K562 (cell line): ENCODE results near the gene C12orf60. TPM values are rescaled to one million over a fixed set of nuclear protein-coding genes. Genes with fewer than 3 reads are reported as not detected.

Experiments used
- ATAC-seq: fragments of 200-7000 bp; cut with Tn5 transposase; 3 replicates; pipeline ENCODE4 v1.9.1; 2020; ENCODE audit warnings: moderate library complexity
- BruUV-seq: library from RNA; stranded (reverse); fragments of 400-500 nt; replicated peaks from 2 replicates; lab custom pipeline; 2021; lab: Mats Ljungman, UMichigan
- CTCF ChIA-PET: fragments of 300-600 bp; formaldehyde crosslinking; extraction: SDS; loops from one replicate; lab custom pipeline; 2021; ENCODE audit warnings: low intra/inter-chr PET ratio; lab: Yijun Ruan, JAX
- POLR2A ChIA-PET: fragments of 300-600, 350-650 bp; sonication (Branson Sonifier 250); formaldehyde crosslinking; extraction: SDS; loops from one replicate; lab custom pipeline; 2021; ENCODE audit warnings: antibody characterized with exemption, inconsistent platforms; lab: Yijun Ruan, JAX
- DNase-seq, 4 experiments: peaks; one replicate each; pipeline versions ENCODE4 v3.0.0 to v3.0.0-alpha.2; 2011 to 2018; ENCODE audit warnings: low spot score in 3 of 4, mixed read lengths in 3 of 4; ENCODE audit errors: extremely low read depth in 1 of 4
- FAIRE-seq: peaks from 2 replicates; lab custom pipeline; 2011; peaks lifted over from hg19 to GRCh38; lab: Jason Lieb, UNC
- H2AFZ ChIP-seq: 2 replicates; pipeline ENCODE4 v1.6.0; 2011; ENCODE audit warnings: low read depth, low read length, control low read depth, inconsistent platforms
- H3K27ac ChIP-seq: fragments of 200-600 bp; 3 replicates; pipeline ENCODE4 v1.8.0; 2011; ENCODE audit warnings: low read depth, mild to moderate bottlenecking, control low read depth, inconsistent platforms, low read length, moderate library complexity, mixed read lengths; ENCODE audit errors: extremely low read depth
- H3K27me3 ChIP-seq, 2 experiments: fragments of 300-600 bp in 1 of 2; 2 replicates in 1 of 2; 3 replicates in 1 of 2; pipeline versions ENCODE4 v1.6.0 to v1.8.0; 2011; ENCODE audit warnings: inconsistent platforms in 2 of 2, low read length in 2 of 2, mild to moderate bottlenecking in 1 of 2, mixed read lengths in 1 of 2, moderate library complexity in 1 of 2; ENCODE audit not compliant: control insufficient read depth in 2 of 2, insufficient read depth in 2 of 2
- H3K36me3 ChIP-seq: fragments of 300-600 bp; 3 replicates; pipeline ENCODE4 v1.8.0; 2011; ENCODE audit warnings: mild to moderate bottlenecking, low read length, inconsistent platforms; ENCODE audit not compliant: control insufficient read depth, insufficient read depth
- H3K4me1 ChIP-seq, 2 experiments: fragments of 200-600 bp in 1 of 2; replicated peaks in 1 of 2; 2 replicates in 1 of 2; 3 replicates in 1 of 2; pipeline versions ENCODE4 v1.5.1 to v1.8.0; 2011; ENCODE audit warnings: inconsistent platforms in 2 of 2, low read length in 2 of 2, mild to moderate bottlenecking in 1 of 2, mixed read lengths in 1 of 2, moderate library complexity in 1 of 2; ENCODE audit not compliant: control insufficient read depth in 2 of 2, insufficient read depth in 2 of 2
- H3K4me2 ChIP-seq: 2 replicates; pipeline ENCODE4 v1.6.1; 2011; ENCODE audit warnings: low read length, control low read depth, inconsistent platforms, mixed read lengths; ENCODE audit not compliant: insufficient read depth
- H3K4me3 ChIP-seq: fragments of 200-600 bp; sonication (generic), shearing (Covaris generic); 2 replicates; pipeline ENCODE4 v1.5.1; 2016; ENCODE audit warnings: control low read depth, inconsistent platforms
- H3K79me2 ChIP-seq: fragments of 200-600 bp; 3 replicates; pipeline ENCODE4 v1.8.0; 2011; ENCODE audit warnings: low read length, inconsistent platforms; ENCODE audit not compliant: control insufficient read depth, insufficient read depth
- H3K9ac ChIP-seq, 2 experiments: 2 replicates each; pipeline versions ENCODE4 v1.6.0 to v1.6.1; 2011; ENCODE audit warnings: low read depth in 2 of 2, low read length in 2 of 2, control low read depth in 1 of 2, inconsistent platforms in 1 of 2, mild to moderate bottlenecking in 1 of 2, mixed read lengths in 1 of 2; ENCODE audit not compliant: insufficient read depth in 1 of 2
- H3K9me1 ChIP-seq: one replicate; pipeline ENCODE4 v1.6.0; 2011; ENCODE audit warnings: inconsistent platforms, mild to moderate bottlenecking, low read length, moderate library complexity; ENCODE audit not compliant: control insufficient read depth, insufficient read depth
- H3K9me3 ChIP-seq: replicated peaks from 2 replicates; pipeline ENCODE4 v1.5.1; 2011; ENCODE audit warnings: low read depth, low read length, inconsistent platforms; ENCODE audit not compliant: control insufficient read depth, insufficient read depth
- H4K20me1 ChIP-seq: replicated peaks from 2 replicates; pipeline ENCODE4 v1.6.1; 2011; ENCODE audit warnings: low read length, inconsistent platforms, mixed read lengths; ENCODE audit not compliant: control insufficient read depth, insufficient read depth
- BRD9 ChIP-seq: fragments of 450-650 bp; IDR thresholded peaks from 2 replicates; pipeline ENCODE4 v1.6.1; 2018; ENCODE audit warnings: low read depth; ENCODE audit not compliant: partially characterized antibody
- TCF7 ChIP-seq: sonication (generic); IDR thresholded peaks from 2 replicates; pipeline ENCODE4 v1.6.1; 2016; ENCODE audit warnings: antibody characterized with exemption, borderline replicate concordance
- TOE1 ChIP-seq, 2 experiments: fragments of 450-650 bp in 1 of 2; sonication (generic) in 1 of 2; formaldehyde crosslinking in 1 of 2; IDR thresholded peaks; 2 replicates each; pipeline versions ENCODE4 v1.7.1 to v1.8.0; 2016 to 2022; ENCODE audit warnings: borderline replicate concordance in 2 of 2, mild to moderate bottlenecking in 2 of 2, antibody characterized with exemption in 1 of 2, inconsistent platforms in 1 of 2, low read depth in 1 of 2, missing genetic modification reagents in 1 of 2, moderate library complexity in 1 of 2
- WGBS: fragments of 100-300 bp; shearing (Covaris generic); methylation state at CpG from one replicate; pipeline ENCODE4 v1.1.6; 2016; ENCODE audit warnings: low coverage, mixed read lengths; ENCODE audit not compliant: insufficient coverage; ENCODE audit errors: missing lambda C conversion rate; 5-methylcytosine and 5-hydroxymethylcytosine counted together
- in situ Hi-C: fragments of 300-500 bp; cut with MboI; formaldehyde crosslinking; loops from 4 replicates; pipeline ENCODE4 v1.15.0; 2018; ENCODE audit warnings: inconsistent platforms, mixed read lengths
- intact Hi-C: fragments of 100-400 bp; cut with micrococcal nuclease; formaldehyde crosslinking; loops from 2 replicates; pipeline ENCODE4 v1.14.2; 2022
- polyA plus RNA-seq, 8 experiments: library from polyadenylated mRNA; depleted of rRNA in 4 of 8; stranded (reverse) in 5 of 8; unstranded in 3 of 8; fragments of >200 nt; fragmentation: Nextera tagmentation in 2 of 8; fragmentation: Illumina TruSeq in 1 of 8; extraction: Ambion mirVana in 2 of 8; extraction: Trizol in 1 of 8; gene quantifications; 2 replicates each; pipeline versions ENCODE4 v1.2.1 to v1.2.3, GENCODE V29; 2011 to 2014; ENCODE audit warnings: inconsistent platforms in 1 of 8, missing spikeins in 1 of 8
- total RNA-seq, 7 experiments: library from RNA; depleted of rRNA in 6 of 7; stranded (reverse); fragments of >200 nt in 6 of 7; fragmentation: Illumina TruSeq in 2 of 7; extraction: Trizol in 2 of 7; gene quantifications; 2 replicates each; pipeline versions ENCODE4 v1.2.1 to v1.2.3, GENCODE V29; 2011 to 2021; ENCODE audit warnings: low replicate concordance in 1 of 7
- TF ChIP-seq, protein P1 (sequence below): fragments of 450-650 bp; IDR thresholded peaks from 2 replicates; pipeline ENCODE4 v1.6.1; 2016; ENCODE audit warnings: low read depth

C12orf60 gene
- total and polyA plus RNA-seq, 9 of the 15 experiments (the other 6 are each of a cell fraction or from before 2014, with no cell fraction given), result 0.41 to 4.4 (median 2.5) TPM

DNA sequence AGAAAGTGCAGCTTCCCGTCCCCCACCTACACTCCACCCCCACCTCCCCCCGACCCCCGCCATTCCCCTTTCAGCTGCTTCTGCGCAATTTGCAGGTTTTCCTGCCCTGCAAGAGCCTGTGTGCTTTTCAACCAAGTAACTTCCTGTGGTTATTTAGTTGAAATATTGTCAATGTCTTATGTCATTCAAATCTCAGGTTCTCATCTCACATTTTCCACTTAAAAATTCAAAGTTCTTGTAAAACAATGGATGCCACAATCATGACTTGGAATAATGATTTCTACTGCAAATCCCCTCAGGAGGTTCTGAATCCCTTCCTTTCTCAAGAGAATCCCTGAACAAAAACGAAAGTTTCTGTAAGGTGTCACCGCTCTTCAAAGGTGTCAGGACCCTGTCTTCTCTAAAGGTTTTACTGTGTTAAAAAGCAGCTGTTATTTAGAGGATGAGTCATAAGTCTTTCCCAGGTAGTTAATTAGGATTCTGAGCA, 31.8 kb upstream of the C12orf60 start:
- in situ Hi-C loops (no loop called here), intact Hi-C loops (no loop called here)
- TF ChIP-seq TCF7 (no peak), TOE1 (IDR thresholded peaks at IDR 0.05; ENCODE audit: borderline replicate concordance) (no peak), TOE1 (CRISPR knock-in tag; IDR thresholded peaks at IDR 0.05; ENCODE audit: borderline replicate concordance, low read depth) (no peak), BRD9 (no peak)
- TF ChIP-seq, protein P1, sequence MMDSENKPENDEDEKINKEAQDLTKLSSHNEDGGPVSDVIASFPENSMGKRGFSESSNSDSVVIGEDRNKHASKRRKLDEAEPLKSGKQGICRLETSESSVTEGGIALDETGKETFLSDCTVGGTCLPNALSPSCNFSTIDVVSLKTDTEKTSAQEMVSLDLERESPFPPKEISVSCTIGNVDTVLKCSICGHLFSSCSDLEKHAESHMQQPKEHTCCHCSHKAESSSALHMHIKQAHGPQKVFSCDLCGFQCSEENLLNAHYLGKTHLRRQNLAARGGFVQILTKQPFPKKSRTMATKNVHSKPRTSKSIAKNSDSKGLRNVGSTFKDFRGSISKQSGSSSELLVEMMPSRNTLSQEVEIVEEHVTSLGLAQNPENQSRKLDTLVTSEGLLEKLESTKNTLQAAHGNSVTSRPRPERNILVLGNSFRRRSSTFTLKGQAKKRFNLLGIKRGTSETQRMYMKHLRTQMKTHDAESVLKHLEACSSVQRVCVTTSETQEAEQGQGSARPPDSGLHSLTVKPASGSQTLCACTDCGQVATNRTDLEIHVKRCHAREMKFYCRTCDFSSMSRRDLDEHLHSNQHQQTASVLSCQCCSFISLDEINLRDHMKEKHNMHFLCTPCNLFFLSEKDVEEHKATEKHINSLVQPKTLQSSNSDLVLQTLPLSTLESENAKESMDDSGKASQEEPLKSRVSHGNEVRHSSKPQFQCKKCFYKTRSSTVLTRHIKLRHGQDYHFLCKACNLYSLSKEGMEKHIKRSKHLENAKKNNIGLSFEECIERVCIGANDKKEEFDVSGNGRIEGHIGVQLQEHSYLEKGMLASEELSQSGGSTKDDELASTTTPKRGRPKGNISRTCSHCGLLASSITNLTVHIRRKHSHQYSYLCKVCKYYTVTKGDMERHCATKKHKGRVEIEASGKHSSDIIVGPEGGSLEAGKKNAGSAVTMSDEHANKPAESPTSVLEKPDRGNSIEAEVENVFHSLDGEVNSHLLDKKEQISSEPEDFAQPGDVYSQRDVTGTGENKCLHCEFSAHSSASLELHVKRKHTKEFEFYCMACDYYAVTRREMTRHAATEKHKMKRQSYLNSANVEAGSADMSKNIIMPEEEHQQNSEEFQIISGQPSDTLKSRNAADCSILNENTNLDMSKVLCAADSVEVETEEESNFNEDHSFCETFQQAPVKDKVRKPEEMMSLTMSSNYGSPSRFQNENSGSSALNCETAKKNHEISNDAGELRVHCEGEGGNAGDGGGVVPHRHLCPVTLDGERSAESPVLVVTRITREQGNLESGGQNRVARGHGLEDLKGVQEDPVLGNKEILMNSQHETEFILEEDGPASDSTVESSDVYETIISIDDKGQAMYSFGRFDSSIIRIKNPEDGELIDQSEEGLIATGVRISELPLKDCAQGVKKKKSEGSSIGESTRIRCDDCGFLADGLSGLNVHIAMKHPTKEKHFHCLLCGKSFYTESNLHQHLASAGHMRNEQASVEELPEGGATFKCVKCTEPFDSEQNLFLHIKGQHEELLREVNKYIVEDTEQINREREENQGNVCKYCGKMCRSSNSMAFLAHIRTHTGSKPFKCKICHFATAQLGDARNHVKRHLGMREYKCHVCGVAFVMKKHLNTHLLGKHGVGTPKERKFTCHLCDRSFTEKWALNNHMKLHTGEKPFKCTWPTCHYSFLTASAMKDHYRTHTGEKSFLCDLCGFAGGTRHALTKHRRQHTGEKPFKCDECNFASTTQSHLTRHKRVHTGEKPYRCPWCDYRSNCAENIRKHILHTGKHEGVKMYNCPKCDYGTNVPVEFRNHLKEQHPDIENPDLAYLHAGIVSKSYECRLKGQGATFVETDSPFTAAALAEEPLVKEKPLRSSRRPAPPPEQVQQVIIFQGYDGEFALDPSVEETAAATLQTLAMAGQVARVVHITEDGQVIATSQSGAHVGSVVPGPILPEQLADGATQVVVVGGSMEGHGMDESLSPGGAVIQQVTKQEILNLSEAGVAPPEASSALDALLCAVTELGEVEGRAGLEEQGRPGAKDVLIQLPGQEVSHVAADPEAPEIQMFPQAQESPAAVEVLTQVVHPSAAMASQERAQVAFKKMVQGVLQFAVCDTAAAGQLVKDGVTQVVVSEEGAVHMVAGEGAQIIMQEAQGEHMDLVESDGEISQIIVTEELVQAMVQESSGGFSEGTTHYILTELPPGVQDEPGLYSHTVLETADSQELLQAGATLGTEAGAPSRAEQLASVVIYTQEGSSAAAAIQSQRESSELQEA, result no peak
- Histone ChIP-seq H3K4me3 (no peak overlapping the region), H3K79me2 (no peaks in the 10 kb centered on the region), H3K9ac (no peak overlapping the region), H3K27ac (no peak overlapping the region), H4K20me1 (no peaks in the 10 kb centered on the region), H3K9me3 (no peaks in the 10 kb centered on the region), H3K27me3 (peaks cover 0 to 14% of the 10 kb centered on the region in 2 experiments; a peak in 1 of 5 replicates), H3K4me1 (no peaks in the 10 kb centered on the region; a peak in 1 of 5 replicates), H3K4me2 (no peak overlapping the region), H3K9me1 (no peaks in the 10 kb centered on the region), H3K36me3 (no peaks in the 10 kb centered on the region), H2AFZ (no peak overlapping the region)
- ChIA-PET CTCF (no interaction called here), POLR2A (no interaction called here)
- DNase-seq (no peak), ATAC-seq (no peak), FAIRE-seq (no peak)
- 38% methylated on average over 4 of the region's 6 CpGs for WGBS
- no TSS peak for BruUV-seq
